Sigmoid colon (tissue), 7 donors: ENCODE data around the gene ZNF837. TPM values are rescaled to one million over a fixed set of nuclear protein-coding genes. Genes with fewer than 3 reads are reported as not detected.

Experiments used
- DNase-seq: peaks from one replicate; pipeline ENCODE4 v3.0.0-alpha.2; 2019
- H3K27ac ChIP-seq, 4 donors: fragments of 200-600 bp; sonication (generic); one replicate each; pipeline ENCODE4 v1.5.1; 2016 to 2019; ENCODE audit warnings: mild to moderate bottlenecking in 1 of 4
- H3K27me3 ChIP-seq, 3 donors: fragments of 200-600 bp; sonication (generic); one replicate each; pipeline ENCODE4 v1.5.1; 2019; ENCODE audit warnings: mild to moderate bottlenecking in 1 of 3
- H3K36me3 ChIP-seq, 4 donors: fragments of 200-600 bp; sonication (generic); one replicate each; pipeline ENCODE4 v1.5.1; 2016 to 2019
- H3K4me1 ChIP-seq, 4 donors: fragments of 200-600 bp; sonication (generic); one replicate each; pipeline ENCODE4 v1.5.1; 2017 to 2019
- H3K4me3 ChIP-seq, 4 donors: fragments of 200-600 bp; sonication (generic); one replicate each; pipeline ENCODE4 v1.5.1; 2017 to 2019; ENCODE audit warnings: mild to moderate bottlenecking in 2 of 4, moderate library complexity in 1 of 4
- H3K9me3 ChIP-seq, 4 donors: fragments of 200-600 bp in 3 of 4; sonication (generic) in 3 of 4; one replicate each; pipeline versions ENCODE4 v1.5.1 to v1.6.1; 2013 to 2019
- EP300 ChIP-seq, 4 donors: sonication (generic); formaldehyde crosslinking; IDR thresholded peaks; one replicate each; pipeline ENCODE4 v1.6.1; 2017; ENCODE audit warnings: antibody characterized with exemption in 4 of 4
- POLR2A ChIP-seq, 2 donors: fragments of 450-650 bp; IDR thresholded peaks; one replicate each; pipeline ENCODE4 v1.6.1; 2016; ENCODE audit warnings: antibody characterized with exemption in 2 of 2, mild to moderate bottlenecking in 2 of 2, moderate library complexity in 2 of 2
- POLR2AphosphoS5 ChIP-seq, 4 donors: sonication (generic); formaldehyde crosslinking; IDR thresholded peaks; one replicate each; pipeline ENCODE4 v1.6.1; 2017; ENCODE audit warnings: antibody characterized with exemption in 4 of 4
- WGBS, 2 donors: extraction: QIAGEN DNeasy Blood & Tissue Kit; methylation state at CpG; one replicate each; pipeline ENCODE4 v1.1.7; 2013; 5-methylcytosine and 5-hydroxymethylcytosine counted together
- intact Hi-C: fragments of 100-400 bp; cut with DNase I; formaldehyde crosslinking; loops from one replicate; pipeline ENCODE4 v1.15.1; 2023
- polyA plus RNA-seq, 3 donors: library from polyadenylated mRNA; stranded (reverse); fragments of 200-250 nt; gene quantifications; one replicate each; pipeline ENCODE4 v1.2.3, GENCODE V29; 2013
- total RNA-seq, 4 donors: library from RNA; depleted of rRNA; stranded (reverse); fragments of >200 nt; gene quantifications; one replicate each; pipeline ENCODE4 v1.1.0, GENCODE V29; 2016
- TF ChIP-seq, protein P1 (sequence below), 4 experiments: fragments of 450-650 bp in 3 of 4; fragments of 200-600 bp in 1 of 4; IDR thresholded peaks; one replicate each; pipeline ENCODE4 v1.5.1; 2016 to 2019; ENCODE audit warnings: antibody characterized with exemption in 4 of 4, mild to moderate bottlenecking in 3 of 4, moderate library complexity in 2 of 4
- donor health status: healthy with polysubstance abuse.
- donor health status: Bipolar disorder and iron deficiency.
- donor health status: healthy.

ZNF837 gene
- total and polyA plus RNA-seq, 7 donors, result 0.66 to 2.5 (median 1.5) TPM

- no peak for TF ChIP-seq POLR2A (IDR thresholded peaks at IDR 0.05)
- no peak for TF ChIP-seq EP300 (IDR thresholded peaks at IDR 0.05)
- no peak for TF ChIP-seq POLR2AphosphoS5 (IDR thresholded peaks at IDR 0.05)
- TF ChIP-seq, protein P1, sequence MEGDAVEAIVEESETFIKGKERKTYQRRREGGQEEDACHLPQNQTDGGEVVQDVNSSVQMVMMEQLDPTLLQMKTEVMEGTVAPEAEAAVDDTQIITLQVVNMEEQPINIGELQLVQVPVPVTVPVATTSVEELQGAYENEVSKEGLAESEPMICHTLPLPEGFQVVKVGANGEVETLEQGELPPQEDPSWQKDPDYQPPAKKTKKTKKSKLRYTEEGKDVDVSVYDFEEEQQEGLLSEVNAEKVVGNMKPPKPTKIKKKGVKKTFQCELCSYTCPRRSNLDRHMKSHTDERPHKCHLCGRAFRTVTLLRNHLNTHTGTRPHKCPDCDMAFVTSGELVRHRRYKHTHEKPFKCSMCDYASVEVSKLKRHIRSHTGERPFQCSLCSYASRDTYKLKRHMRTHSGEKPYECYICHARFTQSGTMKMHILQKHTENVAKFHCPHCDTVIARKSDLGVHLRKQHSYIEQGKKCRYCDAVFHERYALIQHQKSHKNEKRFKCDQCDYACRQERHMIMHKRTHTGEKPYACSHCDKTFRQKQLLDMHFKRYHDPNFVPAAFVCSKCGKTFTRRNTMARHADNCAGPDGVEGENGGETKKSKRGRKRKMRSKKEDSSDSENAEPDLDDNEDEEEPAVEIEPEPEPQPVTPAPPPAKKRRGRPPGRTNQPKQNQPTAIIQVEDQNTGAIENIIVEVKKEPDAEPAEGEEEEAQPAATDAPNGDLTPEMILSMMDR (IDR thresholded peaks at IDR 0.05), result no peak
- no peaks in the 10 kb centered on the region for H3K4me1 ChIP-seq
- 97 to 98% methylated on average over 5 of the region's 5 CpGs for WGBS, 2 donors
- intact Hi-C loops, result no loop called here
- H3K9me3 ChIP-seq, result peaks cover 0 to 6% (median 4%) of the 10 kb centered on the region in 4 donors
- no peak overlapping the region for H3K4me3 ChIP-seq
- DNase-seq, result no peak
- H3K27ac ChIP-seq, result no peak overlapping the region
- H3K27me3 ChIP-seq, result no peaks in the 10 kb centered on the region
- H3K36me3 ChIP-seq, result peaks cover 25 to 65% (median 32%) of the 10 kb centered on the region in 4 donors
Measured at GRCh38 chr19:58416604-58417003, 35.8 kb upstream of the ZNF837 start.

DNA sequence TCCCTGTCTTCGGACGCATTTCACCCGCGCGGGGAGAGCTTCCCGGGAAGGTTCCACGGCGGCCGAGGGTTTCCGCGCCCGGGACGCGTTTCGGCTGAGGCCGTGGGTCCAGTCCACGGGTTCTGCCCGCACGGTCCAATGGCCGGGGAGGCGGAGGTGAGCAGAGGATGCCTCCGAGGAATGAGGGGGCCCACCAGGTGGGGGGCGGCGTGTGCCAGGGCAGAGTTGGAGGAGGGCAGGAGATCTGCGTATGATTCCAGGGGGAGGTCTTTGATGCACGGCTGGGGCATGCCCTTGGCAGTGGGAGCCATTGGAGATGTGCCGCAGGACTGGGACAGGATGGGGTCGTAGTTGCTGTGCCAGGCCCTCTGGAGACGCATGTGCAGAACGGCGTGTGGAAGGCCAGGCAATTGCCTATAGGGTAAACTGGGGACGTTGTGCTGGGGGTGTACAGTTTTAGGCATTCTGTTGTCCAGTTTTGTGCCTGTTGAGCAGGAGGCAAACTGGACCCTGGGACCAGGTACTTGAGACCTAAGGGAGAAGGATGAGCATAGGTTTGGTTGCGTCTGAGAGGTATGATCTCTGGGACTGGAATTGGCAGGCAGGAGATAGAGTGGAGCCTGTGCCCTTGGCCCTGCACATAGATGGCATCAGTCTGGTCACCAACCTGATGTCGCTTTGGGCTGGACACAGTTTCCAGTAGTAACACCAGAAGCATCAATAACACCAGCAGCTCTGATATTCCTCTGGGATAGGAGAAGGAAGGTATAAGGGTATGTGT lies 28.4 kb upstream of the ZNF837 start:
- WGBS, 2 donors, result 3 to 5% methylated on average over 34 of the region's 34 CpGs
- H3K27me3 ChIP-seq, result no peaks in the 10 kb centered on the region
- H3K9me3 ChIP-seq, result no peaks in the 10 kb centered on the region
- peak overlapping the region; percentile 87 to 91 (median 91) for H3K27ac ChIP-seq
- H3K4me3 ChIP-seq, result peak overlapping the region; percentile 65 to 93 (median 84)
- H3K36me3 ChIP-seq, result no peaks in the 10 kb centered on the region
- TF ChIP-seq EP300 (IDR thresholded peaks at IDR 0.05) (no peak), POLR2A (IDR thresholded peaks at IDR 0.05) (no peak), POLR2AphosphoS5 (IDR thresholded peaks at IDR 0.05) (no peak)
- TF ChIP-seq, protein P1 (IDR thresholded peaks at IDR 0.05), result no peak
- DNase-seq, result peak; percentile 68
- intact Hi-C loops, result loop anchor here (2.0 kb wide), 2 partner anchors 22 to 30 kb away; partner anchors contain the start of gene RPS5
- H3K4me1 ChIP-seq, result peaks cover 0 to 26% (median 21%) of the 10 kb centered on the region in 4 donors

- Histone ChIP-seq H3K9me3 (no peaks in the 10 kb centered on the region), H3K4me3 (peak within 1 kb of the TSS; percentile 65 to 93 (median 84)), H3K27ac (peak within 1 kb of the TSS; percentile 87 to 91 (median 91)), H3K36me3 (no peaks in the 10 kb centered on the region), H3K27me3 (no peaks in the 10 kb centered on the region), H3K4me1 (peaks cover 0 to 26% (median 21%) of the 10 kb centered on the region in 4 donors)
- intact Hi-C loops, result loop anchor here (2.0 kb wide), 2 partner anchors 22 to 30 kb away; partner anchors contain the start of gene RPS5
- 0% methylated on average over 100 of the region's 100 CpGs for WGBS, 2 donors
- TF ChIP-seq, protein P1 (IDR thresholded peaks at IDR 0.05), result no peak
- TF ChIP-seq POLR2A (IDR thresholded peaks at IDR 0.05) (peak; percentile 53 to 79), POLR2AphosphoS5 (IDR thresholded peaks at IDR 0.05) (peak; percentile 83 to 94 (median 90)), EP300 (IDR thresholded peaks at IDR 0.05) (no peak)
- DNase-seq, result peak; percentile 97
Measured at GRCh38 chr19:58408152-58409009, 27.6 kb upstream of the ZNF837 start, which contains the start of gene ZNF584. Gene ZNF584, plus strand, starts transcription at chr19:58408649. Its CDS starts 499 bp downstream, at chr19:58409148.

GRCh38 chr19:58407658-58408151 lies 26.9 kb upstream of the ZNF837 start:
- Histone ChIP-seq H3K27ac (peak overlapping the region; percentile 87 to 91 (median 91)), H3K4me3 (peak overlapping the region; percentile 65 to 93 (median 84)), H3K4me1 (peaks cover 0 to 26% (median 21%) of the 10 kb centered on the region in 4 donors), H3K27me3 (no peaks in the 10 kb centered on the region), H3K36me3 (no peaks in the 10 kb centered on the region), H3K9me3 (no peaks in the 10 kb centered on the region)
- intact Hi-C loops, result loop anchor here (2.0 kb wide), 2 partner anchors 21 to 31 kb away; partner anchors contain the start of gene RPS5
- 18 to 20% methylated on average over 22 of the region's 22 CpGs for WGBS, 2 donors
- TF ChIP-seq, protein P1 (IDR thresholded peaks at IDR 0.05), result no peak
- no peak for TF ChIP-seq EP300 (IDR thresholded peaks at IDR 0.05)
- no peak for DNase-seq
